Brain microvascular endothelial cell (primary cell): ENCODE measurements around the gene ADCK1.
"Not testable (repeated sequence)": the region's sequence is repeated elsewhere in the genome, so short reads cannot be mapped to it uniquely, and the experiment has no call there.

Experiments used
- DNase-seq: peaks from one replicate; pipeline ENCODE4 v3.0.0-alpha.2; 2020
- H3K27ac ChIP-seq: fragments of 250-450 bp; sonication (Bioruptor Pico); 2 replicates; pipeline ENCODE4 v1.5.1; 2020; ENCODE audit warnings: mild to moderate bottlenecking, moderate library complexity
- H3K27me3 ChIP-seq: fragments of 250-450 bp; sonication (Bioruptor Pico); replicated peaks from 2 replicates; pipeline ENCODE4 v1.5.1; 2020; ENCODE audit warnings: mild to moderate bottlenecking
- H3K36me3 ChIP-seq: fragments of 250-450 bp; sonication (Bioruptor Pico); replicated peaks from 2 replicates; pipeline ENCODE4 v1.5.1; 2020; ENCODE audit warnings: mild to moderate bottlenecking
- H3K4me3 ChIP-seq: 2 replicates; pipeline ENCODE4 v1.5.1; 2011; ENCODE audit warnings: low read depth, mild to moderate bottlenecking, control low read depth, low read length, moderate library complexity
- CTCF ChIP-seq: IDR thresholded peaks from 2 replicates; pipeline ENCODE4 v1.5.1; 2011; ENCODE audit warnings: low read depth, mild to moderate bottlenecking, moderate library complexity, low read length, control low read depth, inconsistent platforms; ENCODE audit errors: missing control alignments
- in situ Hi-C: cut with HindIII; loops from 2 replicates; pipeline ENCODE4 v1.10.0; 2017; ENCODE audit warnings: low sequenced_read_pairs, low pct_ligation_motif_present

Gene ADCK1

GRCh38 chr14:77883131-77883846 is 83.4 kb downstream of the ADCK1 start:
- DNase-seq, result no peak
- no peaks in the 10 kb centered on the region for H3K36me3 ChIP-seq
- no peak overlapping the region for H3K27ac ChIP-seq
- in situ Hi-C loops, result no loop called here
- no peak for TF ChIP-seq CTCF
- H3K27me3 ChIP-seq, result no peaks in the 10 kb centered on the region
- H3K4me3 ChIP-seq, result no peak overlapping the region

- DNase-seq, result no peak
- Histone ChIP-seq H3K4me3 (no peak overlapping the region), H3K27ac (no peak overlapping the region), H3K27me3 (no peaks in the 10 kb centered on the region), H3K36me3 (no peaks in the 10 kb centered on the region)
- in situ Hi-C loops, result no loop called here
- TF ChIP-seq CTCF, result no peak
These were observed 83.9 kb downstream of the ADCK1 start for GRCh38 chr14:77883847-77884238.

GRCh38 chr14:77885367-77885766 is 85.5 kb downstream of the ADCK1 start:
- in situ Hi-C loops, result no loop called here

GRCh38 chr14:77886010-77886409 is 86.1 kb downstream of the ADCK1 start:
- no peak for TF ChIP-seq CTCF
- H3K36me3 ChIP-seq, result no peaks in the 10 kb centered on the region
- in situ Hi-C loops, result no loop called here
- no peaks in the 10 kb centered on the region for H3K27me3 ChIP-seq
- no peak overlapping the region for H3K4me3 ChIP-seq
- no peak for DNase-seq
- no peak overlapping the region for H3K27ac ChIP-seq

More at GRCh38 chr14:77885367-77885766, 85.5 kb downstream of the ADCK1 start:
- no peak for TF ChIP-seq CTCF
- Histone ChIP-seq H3K27ac (no peak overlapping the region), H3K4me3 (no peak overlapping the region), H3K27me3 (no peaks in the 10 kb centered on the region), H3K36me3 (no peaks in the 10 kb centered on the region)
- no peak for DNase-seq

- H3K36me3 ChIP-seq, DNase-seq, in situ Hi-C loops, H3K27ac ChIP-seq, H3K4me3 ChIP-seq, H3K27me3 ChIP-seq: not testable (repeated sequence)
These were observed 89.0 kb downstream of the ADCK1 start for GRCh38 chr14:77888903-77889302.

- no peaks in the 10 kb centered on the region for H3K27me3 ChIP-seq
- peak overlapping the region; percentile 54 for H3K27ac ChIP-seq
- peak; percentile 84 for DNase-seq
- no peaks in the 10 kb centered on the region for H3K36me3 ChIP-seq
- in situ Hi-C loops, result no loop called here
- no peak overlapping the region for H3K4me3 ChIP-seq
- TF ChIP-seq CTCF, result no peak
These were observed 90.1 kb downstream of the ADCK1 start for GRCh38 chr14:77889971-77890442.
